PFSK-1 (cell line): ENCODE data around the gene ID1.

Experiments used
- POLR2AphosphoS5 ChIP-seq: IDR thresholded peaks from 2 replicates; pipeline ENCODE4 v1.6.1; 2012; ENCODE audit warnings: low read depth, mild to moderate bottlenecking, control low read depth, low read length, moderate library complexity
- SIN3A ChIP-seq: IDR thresholded peaks from 2 replicates; pipeline ENCODE4 v1.6.1; 2012; ENCODE audit warnings: mild to moderate bottlenecking, low read length, moderate library complexity, borderline replicate concordance; ENCODE audit not compliant: insufficient read depth
- TAF1 ChIP-seq: IDR thresholded peaks from 2 replicates; pipeline ENCODE4 v1.6.1; 2012; ENCODE audit warnings: low read length, control low read depth, borderline replicate concordance; ENCODE audit not compliant: insufficient read depth
- TF ChIP-seq, protein P1 (sequence below), 2 experiments: IDR thresholded peaks; 2 replicates each; pipeline versions ENCODE4 v1.6.1 to v1.8.0; 2011 to 2012; ENCODE audit warnings: low read depth in 2 of 2, low read length in 2 of 2, control low read depth in 1 of 2, inconsistent platforms in 1 of 2, mild to moderate bottlenecking in 1 of 2, moderate library complexity in 1 of 2; ENCODE audit not compliant: insufficient read depth in 1 of 2

DNA sequence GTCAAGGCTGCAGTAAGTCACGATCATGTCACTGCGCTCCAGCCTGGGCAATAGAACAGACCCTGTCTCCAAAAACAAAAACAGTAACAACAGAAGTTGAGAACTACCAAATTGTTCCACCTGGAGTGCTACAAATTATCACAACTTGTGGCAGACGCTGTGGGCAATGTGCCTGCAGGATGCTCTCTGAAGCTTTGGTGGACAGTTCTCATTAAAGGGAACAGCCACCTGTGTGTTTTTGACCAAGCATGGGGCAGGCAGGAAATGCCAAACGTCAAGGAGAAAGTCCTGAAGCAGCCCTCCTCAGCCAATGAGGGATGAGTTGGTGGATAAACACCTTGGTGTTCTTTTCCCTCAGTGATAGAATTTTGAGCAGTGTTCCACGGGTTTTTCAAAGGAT lies 48.5 kb downstream of the ID1 start:
- TF ChIP-seq SIN3A = no peak
- TF ChIP-seq POLR2AphosphoS5 = no peak
- TF ChIP-seq, protein P1, sequence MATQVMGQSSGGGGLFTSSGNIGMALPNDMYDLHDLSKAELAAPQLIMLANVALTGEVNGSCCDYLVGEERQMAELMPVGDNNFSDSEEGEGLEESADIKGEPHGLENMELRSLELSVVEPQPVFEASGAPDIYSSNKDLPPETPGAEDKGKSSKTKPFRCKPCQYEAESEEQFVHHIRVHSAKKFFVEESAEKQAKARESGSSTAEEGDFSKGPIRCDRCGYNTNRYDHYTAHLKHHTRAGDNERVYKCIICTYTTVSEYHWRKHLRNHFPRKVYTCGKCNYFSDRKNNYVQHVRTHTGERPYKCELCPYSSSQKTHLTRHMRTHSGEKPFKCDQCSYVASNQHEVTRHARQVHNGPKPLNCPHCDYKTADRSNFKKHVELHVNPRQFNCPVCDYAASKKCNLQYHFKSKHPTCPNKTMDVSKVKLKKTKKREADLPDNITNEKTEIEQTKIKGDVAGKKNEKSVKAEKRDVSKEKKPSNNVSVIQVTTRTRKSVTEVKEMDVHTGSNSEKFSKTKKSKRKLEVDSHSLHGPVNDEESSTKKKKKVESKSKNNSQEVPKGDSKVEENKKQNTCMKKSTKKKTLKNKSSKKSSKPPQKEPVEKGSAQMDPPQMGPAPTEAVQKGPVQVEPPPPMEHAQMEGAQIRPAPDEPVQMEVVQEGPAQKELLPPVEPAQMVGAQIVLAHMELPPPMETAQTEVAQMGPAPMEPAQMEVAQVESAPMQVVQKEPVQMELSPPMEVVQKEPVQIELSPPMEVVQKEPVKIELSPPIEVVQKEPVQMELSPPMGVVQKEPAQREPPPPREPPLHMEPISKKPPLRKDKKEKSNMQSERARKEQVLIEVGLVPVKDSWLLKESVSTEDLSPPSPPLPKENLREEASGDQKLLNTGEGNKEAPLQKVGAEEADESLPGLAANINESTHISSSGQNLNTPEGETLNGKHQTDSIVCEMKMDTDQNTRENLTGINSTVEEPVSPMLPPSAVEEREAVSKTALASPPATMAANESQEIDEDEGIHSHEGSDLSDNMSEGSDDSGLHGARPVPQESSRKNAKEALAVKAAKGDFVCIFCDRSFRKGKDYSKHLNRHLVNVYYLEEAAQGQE (IDR thresholded peaks at IDR 0.05; ENCODE audit: insufficient read depth in 1 of 2, low read depth in 2 of 2, low read length in 2 of 2) = no peak
- no peak for TF ChIP-seq TAF1
